GM12878 (cell line): ENCODE measurements around the gene DHX16. TPM values are rescaled to one million over a fixed set of nuclear protein-coding genes. Genes with fewer than 3 reads are reported as not detected.

Experiments
- ATAC-seq: fragments of 200-7000 bp; cut with Tn5 transposase; 3 replicates; pipeline ENCODE4 v1.9.1; 2020; ENCODE audit warnings: mild to moderate bottlenecking, moderate library complexity
- BruUV-seq: library from RNA; stranded (reverse); fragments of 400-500 nt; replicated peaks from 2 replicates; lab custom pipeline; 2021; lab: Mats Ljungman, UMichigan
- CTCF ChIA-PET: fragments of 300-600 bp; sonication (Branson Sonifier 250); formaldehyde crosslinking; extraction: SDS; loops from one replicate; lab custom pipeline; 2021; ENCODE audit warnings: inconsistent platforms; lab: Yijun Ruan, JAX
- POLR2A ChIA-PET: fragments of 350-600 bp; formaldehyde crosslinking; extraction: SDS; loops from one replicate; lab custom pipeline; 2021; ENCODE audit warnings: inconsistent platforms; lab: Charles Lee
- RAD21 ChIA-PET: fragments of 300-600 bp; sonication (Branson Sonifier 250); formaldehyde crosslinking; loops from one replicate; lab custom pipeline; 2023; ENCODE audit warnings: antibody characterized with exemption; ENCODE audit not compliant: unreplicated experiment; lab: Charles Lee
- SMC1A ChIA-PET: fragments of 300-600 bp; sonication (Branson Sonifier 250); formaldehyde crosslinking; loops from one replicate; lab custom pipeline; 2023; ENCODE audit not compliant: unreplicated experiment, uncharacterized antibody; lab: Charles Lee
- DNase-seq: peaks from one replicate; pipeline ENCODE4 v3.0.0-alpha.2; 2011; ENCODE audit warnings: low read depth, low spot score
- FAIRE-seq: peaks from 3 replicates; lab custom pipeline; 2011; peaks lifted over from hg19 to GRCh38; lab: Jason Lieb, UNC
- H2AFZ ChIP-seq: 2 replicates; pipeline ENCODE4 v1.6.0; 2011; ENCODE audit warnings: low read depth, low read length, control low read depth; ENCODE audit not compliant: control insufficient read depth
- H3K27ac ChIP-seq: 2 replicates; pipeline ENCODE4 v1.5.1; 2011; ENCODE audit warnings: control low read depth; ENCODE audit not compliant: control insufficient read depth, insufficient read depth
- H3K27me3 ChIP-seq, 2 experiments: replicated peaks in 1 of 2; 2 replicates each; pipeline versions ENCODE4 v1.6.0 to v1.6.1; 2011; ENCODE audit warnings: low read length in 1 of 2; ENCODE audit not compliant: control insufficient read depth in 2 of 2, insufficient read depth in 2 of 2
- H3K36me3 ChIP-seq, 2 experiments: 2 replicates each; pipeline ENCODE4 v1.5.1; 2011; ENCODE audit warnings: low read length in 1 of 2; ENCODE audit not compliant: control insufficient read depth in 2 of 2, insufficient read depth in 2 of 2
- H3K4me1 ChIP-seq: 2 replicates; pipeline ENCODE4 v1.6.1; 2011; ENCODE audit warnings: mild to moderate bottlenecking, low read length, moderate library complexity, mixed read lengths; ENCODE audit not compliant: control insufficient read depth, insufficient read depth
- H3K4me2 ChIP-seq: 2 replicates; pipeline ENCODE4 v1.6.0; 2011; ENCODE audit warnings: control low read depth; ENCODE audit not compliant: control insufficient read depth, insufficient read depth
- H3K4me3 ChIP-seq: fragments of 200-600 bp; sonication (generic); 2 replicates; pipeline ENCODE4 v1.5.1; 2016
- H3K79me2 ChIP-seq: 2 replicates; pipeline ENCODE4 v1.6.0; 2011; ENCODE audit warnings: low read length; ENCODE audit not compliant: control insufficient read depth, insufficient read depth
- H3K9ac ChIP-seq: 2 replicates; pipeline ENCODE4 v1.8.0; 2011; ENCODE audit warnings: low read length, control low read depth, mixed read lengths; ENCODE audit not compliant: control insufficient read depth, insufficient read depth
- H3K9me3 ChIP-seq: replicated peaks from 3 replicates; pipeline ENCODE4 v1.5.1; 2011; ENCODE audit warnings: mild to moderate bottlenecking, low read length; ENCODE audit not compliant: control insufficient read depth, insufficient read depth
- H4K20me1 ChIP-seq: 2 replicates; pipeline ENCODE4 v1.6.0; 2011; ENCODE audit not compliant: control insufficient read depth, insufficient read depth
- HDAC6 ChIP-seq: fragments of 200-600 bp; sonication (generic); IDR thresholded peaks from one replicate; pipeline ENCODE4 v1.8.0; 2017; ENCODE audit warnings: antibody characterized with exemption; ENCODE audit not compliant: unreplicated experiment
- PAX5 ChIP-seq: IDR thresholded peaks from 2 replicates; pipeline ENCODE4 v1.6.1; 2011; ENCODE audit warnings: low read depth, low read length, borderline replicate concordance
- POLR2AphosphoS2 ChIP-seq: IDR thresholded peaks from 2 replicates; pipeline ENCODE4 v1.6.1; 2011; ENCODE audit warnings: low read depth, mild to moderate bottlenecking, low read length, improper control_type of control experiment, moderate library complexity
- POLR2AphosphoS5 ChIP-seq: IDR thresholded peaks from 2 replicates; pipeline ENCODE4 v1.6.1; 2011; ENCODE audit warnings: mild to moderate bottlenecking, low read length, inconsistent platforms
- RFX5 ChIP-seq: IDR thresholded peaks from 2 replicates; pipeline ENCODE4 v1.6.1; 2011; ENCODE audit warnings: low read depth, low read length, improper control_type of control experiment
- SMAD5 ChIP-seq: IDR thresholded peaks from 2 replicates; pipeline ENCODE4 v1.6.1; 2016; ENCODE audit warnings: antibody characterized with exemption, low read depth
- TCF3 ChIP-seq: IDR thresholded peaks from 2 replicates; pipeline ENCODE4 v1.6.1; 2012; ENCODE audit warnings: low read depth, mild to moderate bottlenecking, low read length, borderline replicate concordance; ENCODE audit not compliant: insufficient read depth
- in situ Hi-C: fragments of 300-500 bp; cut with MboI; formaldehyde crosslinking; loops from 9 replicates; pipeline ENCODE4 v1.14.3; 2018; ENCODE audit warnings: mixed read lengths
- intact Hi-C: fragments of 100-400 bp; cut with micrococcal nuclease; formaldehyde crosslinking; loops from one replicate; pipeline ENCODE4 v1.14.2; 2022; ENCODE audit not compliant: unreplicated experiment
- polyA plus RNA-seq, 11 experiments: library from polyadenylated mRNA; depleted of rRNA in 4 of 11; unstranded in 6 of 11; stranded (reverse) in 5 of 11; fragments of >200 nt; fragmentation: Nextera tagmentation in 4 of 11; fragmentation: Illumina TruSeq in 1 of 11; extraction: Ambion mirVana in 4 of 11; extraction: Trizol in 1 of 11; gene quantifications; 1 replicate in 1 of 11; 2 replicates in 10 of 11; pipeline versions ENCODE4 v1.2.1 to v1.2.3, GENCODE V29; 2011 to 2016; ENCODE audit warnings: inconsistent platforms in 2 of 11, missing spikeins in 2 of 11, low read depth in 1 of 11
- total RNA-seq, 4 experiments: library from RNA; depleted of rRNA in 3 of 4; stranded (reverse); fragments of >200 nt in 3 of 4; fragmentation: Illumina TruSeq in 1 of 4; extraction: Trizol in 1 of 4; gene quantifications; 2 replicates each; pipeline versions ENCODE4 v1.2.1 to v1.2.3, GENCODE V29; 2013 to 2021
- TF ChIP-seq, protein P1 (sequence below): IDR thresholded peaks from 2 replicates; pipeline ENCODE4 v1.6.1; 2011; ENCODE audit warnings: mild to moderate bottlenecking, low read depth, low read length, moderate library complexity; ENCODE audit not compliant: insufficient replicate concordance

Gene DHX16
- total and polyA plus RNA-seq, 10 of the 15 experiments (the other 5 are each of a cell fraction or from before 2014, with no cell fraction given) = 10.1 to 41.4 (median 38.3) TPM

- no peak overlapping the region for H3K9ac ChIP-seq
- no peak overlapping the region for H3K27ac ChIP-seq
- H3K9me3 ChIP-seq = no peaks in the 10 kb centered on the region; the same call in 2 of the 3 replicates
- TF ChIP-seq SMAD5 (0 out of 2 replicates have a peak, but pooled peaks have one; percentile 22), POLR2AphosphoS2 (no peak), POLR2AphosphoS5 (no peak), HDAC6 (no peak), PAX5 (no peak), RFX5 (no peak), TCF3 (no peak)
- TF ChIP-seq, protein P1, sequence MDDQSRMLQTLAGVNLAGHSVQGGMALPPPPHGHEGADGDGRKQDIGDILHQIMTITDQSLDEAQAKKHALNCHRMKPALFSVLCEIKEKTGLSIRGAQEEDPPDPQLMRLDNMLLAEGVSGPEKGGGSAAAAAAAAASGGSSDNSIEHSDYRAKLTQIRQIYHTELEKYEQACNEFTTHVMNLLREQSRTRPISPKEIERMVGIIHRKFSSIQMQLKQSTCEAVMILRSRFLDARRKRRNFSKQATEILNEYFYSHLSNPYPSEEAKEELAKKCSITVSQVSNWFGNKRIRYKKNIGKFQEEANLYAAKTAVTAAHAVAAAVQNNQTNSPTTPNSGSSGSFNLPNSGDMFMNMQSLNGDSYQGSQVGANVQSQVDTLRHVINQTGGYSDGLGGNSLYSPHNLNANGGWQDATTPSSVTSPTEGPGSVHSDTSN = no peak
- peaks cover 3% of the 10 kb centered on the region for H3K4me1 ChIP-seq
- H3K27me3 ChIP-seq = no peaks in the 10 kb centered on the region
- in situ Hi-C loops (no loop called here), intact Hi-C loops (no loop called here)
- FAIRE-seq (no peak), ATAC-seq (no peak), DNase-seq (no peak)
- ChIA-PET RAD21 (interaction anchor here (1.1 to 2.2 kb wide), 5 partner anchors 15 to 118 kb away, joined by 3 to 7 read pairs (median 5); partner anchors contain the start of genes ABCF1 and MDC1), SMC1A (interaction anchor here (0.6 to 3.5 kb wide), 18 partner anchors 9 to 474 kb away, joined by 3 to 19 read pairs (median 5); partner anchors contain the start of genes PRR3 and VARS2), POLR2A (interaction anchor here (0.5 to 3.1 kb wide), 15 partner anchors 13 to 123 kb away, joined by 3 to 16 read pairs (median 4); partner anchors contain the start of genes ABCF1, C6orf136, GNL1 and MDC1), CTCF (interaction anchor here (0.6 to 4.2 kb wide), 22 partner anchors 9 to 474 kb away, joined by 3 to 41 read pairs (median 7); partner anchors contain the start of gene DHX16)
- H3K36me3 ChIP-seq = peaks cover 1 to 46% of the 10 kb centered on the region in 2 experiments
- H3K4me2 ChIP-seq = peak overlapping the region; percentile 87; the same call in 1 of the 2 replicates
- H2AFZ ChIP-seq = no peak overlapping the region
- peaks cover 48% of the 10 kb centered on the region for H3K79me2 ChIP-seq
- no TSS peak for BruUV-seq
- H3K4me3 ChIP-seq = peak overlapping the region; percentile 58; the same call in 1 of the 2 replicates
- H4K20me1 ChIP-seq = 0 out of 2 replicates have a peak, but pooled peaks cover 8% of the 10 kb centered on the region
Observed at GRCh38 chr6:30613251-30614043, 59.4 kb downstream of the DHX16 start.
